MM.1S (cell line): ENCODE measurements around the gene SPINT4.

ENCODE experiments used
- DNase-seq: peaks from one replicate; pipeline ENCODE4 v3.0.0-alpha.2; 2015
- H2AFZ ChIP-seq: fragments of 300-600 bp; sonication (generic); 2 replicates; pipeline ENCODE4 v1.6.0; 2016; ENCODE audit warnings: antibody characterized with exemption, low read length
- H3F3A ChIP-seq: fragments of 300-600 bp; sonication (generic); 2 replicates; pipeline ENCODE4 v1.6.1; 2016; ENCODE audit warnings: mild to moderate bottlenecking, antibody characterized with exemption, low read length, moderate library complexity, mixed read lengths; ENCODE audit not compliant: insufficient read depth
- H3K27ac ChIP-seq: fragments of 300-600 bp; sonication (generic); 2 replicates; pipeline ENCODE4 v1.5.1; 2016; ENCODE audit warnings: mild to moderate bottlenecking, low read length
- H3K27me3 ChIP-seq: fragments of 300-600 bp; sonication (generic); replicated peaks from 2 replicates; pipeline ENCODE4 v1.6.0; 2016; ENCODE audit warnings: low read length; ENCODE audit not compliant: insufficient read depth
- H3K36me3 ChIP-seq: fragments of 300-600 bp; sonication (generic); replicated peaks from 2 replicates; pipeline ENCODE4 v1.6.1; 2016; ENCODE audit warnings: mild to moderate bottlenecking, low read length, mixed read lengths; ENCODE audit not compliant: insufficient read depth
- H3K4me1 ChIP-seq: fragments of 300-600 bp; sonication (generic); 2 replicates; pipeline ENCODE4 v1.6.1; 2016; ENCODE audit warnings: low read length, mixed read lengths
- H3K4me2 ChIP-seq: fragments of 300-600 bp; sonication (generic); 2 replicates; pipeline ENCODE4 v1.6.0; 2016; ENCODE audit warnings: low read depth, low read length
- H3K4me3 ChIP-seq: fragments of 300-600 bp; sonication (generic); 2 replicates; pipeline ENCODE4 v1.5.1; 2016; ENCODE audit warnings: low read length, mixed read lengths
- H3K79me2 ChIP-seq: fragments of 300-600 bp; sonication (generic); 2 replicates; pipeline ENCODE4 v1.6.1; 2016; ENCODE audit warnings: mixed run types, low read length, mixed read lengths
- H3K9ac ChIP-seq: fragments of 300-600 bp; sonication (generic); 2 replicates; pipeline ENCODE4 v1.6.1; 2016; ENCODE audit warnings: low read length, mixed read lengths
- H3K9me2 ChIP-seq: fragments of 300-600 bp; sonication (generic); replicated peaks from 2 replicates; pipeline ENCODE4 v1.6.1; 2016; ENCODE audit warnings: mild to moderate bottlenecking, low read length, mixed read lengths; ENCODE audit not compliant: insufficient read depth
- H3K9me3 ChIP-seq: fragments of 300-600 bp; sonication (generic); replicated peaks from 2 replicates; pipeline ENCODE4 v1.6.1; 2016; ENCODE audit warnings: mild to moderate bottlenecking, low read length, mixed read lengths; ENCODE audit not compliant: insufficient read depth
- H4K20me1 ChIP-seq: fragments of 300-600 bp; sonication (generic); 2 replicates; pipeline ENCODE4 v1.6.1; 2016; ENCODE audit warnings: mild to moderate bottlenecking, low read length, moderate library complexity, mixed read lengths; ENCODE audit not compliant: insufficient read depth
- CTCF ChIP-seq: fragments of 300-600 bp; sonication (generic); IDR thresholded peaks from 2 replicates; pipeline ENCODE4 v1.5.1; 2016; ENCODE audit warnings: antibody characterized with exemption, low read length, mixed read lengths
- EZH2 ChIP-seq: fragments of 300-600 bp; sonication (generic); optimal IDR thresholded peaks from 2 replicates; pipeline ENCODE3; 2017; ENCODE audit warnings: low read depth, mild to moderate bottlenecking, antibody characterized with exemption, low read length, mixed read lengths
- EZH2phosphoT487 ChIP-seq: fragments of 300-600 bp; sonication (generic); IDR thresholded peaks from 2 replicates; pipeline ENCODE4 v1.6.1; 2018; ENCODE audit warnings: antibody characterized with exemption, low read length

SPINT4 gene

GRCh38 chr20:45722047-45722446 is at the start of gene SPINT4:
Gene SPINT4, plus strand, starts transcription at chr20:45722347. Its CDS starts 21 bp downstream, at chr20:45722368.
- Histone ChIP-seq H3K4me2 (no peak within 1 kb of the TSS), H3F3A (no peaks in the 10 kb centered on the region), H3K27me3 (no peaks in the 10 kb centered on the region), H3K4me1 (no peaks in the 10 kb centered on the region), H3K9me3 (no peaks in the 10 kb centered on the region), H3K27ac (no peak within 1 kb of the TSS), H3K9me2 (no peaks in the 10 kb centered on the region), H3K4me3 (no peak within 1 kb of the TSS), H3K79me2 (no peaks in the 10 kb centered on the region), H3K9ac (no peak within 1 kb of the TSS), H3K36me3 (no peaks in the 10 kb centered on the region), H2AFZ (no peak within 1 kb of the TSS), H4K20me1 (no peaks in the 10 kb centered on the region)
- no peak for DNase-seq
- TF ChIP-seq EZH2phosphoT487 (no peak), EZH2 (no peak), CTCF (no peak)

GRCh38 chr20:45672765-45673164 is 49.4 kb upstream of the SPINT4 start:
- Histone ChIP-seq H3K9me3 (no peaks in the 10 kb centered on the region; the same call in 1 of the 2 replicates), H3K9me2 (no peaks in the 10 kb centered on the region), H3K36me3 (no peaks in the 10 kb centered on the region), H2AFZ (no peak overlapping the region), H3K79me2 (no peaks in the 10 kb centered on the region), H3K4me3 (no peak overlapping the region), H4K20me1 (no peaks in the 10 kb centered on the region), H3K4me1 (no peaks in the 10 kb centered on the region), H3K4me2 (no peak overlapping the region), H3K27me3 (no peaks in the 10 kb centered on the region), H3F3A (no peaks in the 10 kb centered on the region), H3K9ac (no peak overlapping the region), H3K27ac (no peak overlapping the region)
- peak; percentile 16 for DNase-seq
- TF ChIP-seq EZH2 (no peak), CTCF (no peak), EZH2phosphoT487 (no peak)

GRCh38 chr20:45679650-45680049 is 42.5 kb upstream of the SPINT4 start:
- Histone ChIP-seq H3K36me3 (no peaks in the 10 kb centered on the region), H3K4me3 (no peak overlapping the region), H3K27me3 (no peaks in the 10 kb centered on the region), H4K20me1 (no peaks in the 10 kb centered on the region), H2AFZ (no peak overlapping the region), H3K27ac (no peak overlapping the region), H3K79me2 (no peaks in the 10 kb centered on the region), H3F3A (no peaks in the 10 kb centered on the region), H3K4me2 (no peak overlapping the region), H3K9me3 (no peaks in the 10 kb centered on the region), H3K4me1 (no peaks in the 10 kb centered on the region), H3K9me2 (no peaks in the 10 kb centered on the region), H3K9ac (no peak overlapping the region)
- TF ChIP-seq EZH2 (no peak), EZH2phosphoT487 (no peak), CTCF (no peak)
- DNase-seq = no peak
